OCI-LY3 (cell line): ENCODE results near the gene OPCML.

ENCODE experiments used
- H2AFZ ChIP-seq: fragments of 200-600, 300-600 bp; shearing (Covaris generic); 2 replicates; pipeline ENCODE4 v1.6.0; 2014; ENCODE audit warnings: antibody characterized with exemption, low read depth, low read length
- H3K27ac ChIP-seq: fragments of 200-600, 300-600 bp; sonication (generic); 2 replicates; pipeline ENCODE4 v1.5.1; 2014; ENCODE audit warnings: mild to moderate bottlenecking, low read length, moderate library complexity, mixed read lengths
- H3K27me3 ChIP-seq: fragments of 200-600, 300-600 bp; sonication (generic); 2 replicates; pipeline ENCODE4 v1.6.1; 2014; ENCODE audit warnings: low read depth, low read length, mixed read lengths
- H3K36me3 ChIP-seq: fragments of 200-600, 300-600 bp; sonication (generic); replicated peaks from 2 replicates; pipeline ENCODE3; 2014; ENCODE audit warnings: low read depth, low read length, mixed read lengths
- H3K4me1 ChIP-seq: fragments of 300-600, 200-600 bp; sonication (generic); 2 replicates; pipeline ENCODE4 v1.6.1; 2014; ENCODE audit warnings: low read length, mixed read lengths
- H3K4me2 ChIP-seq: fragments of 200-600, 300-600 bp; sonication (generic); 2 replicates; pipeline ENCODE4 v1.6.1; 2014; ENCODE audit warnings: low read length, mixed read lengths
- H3K4me3 ChIP-seq: fragments of 300-600, 200-600 bp; sonication (generic); 2 replicates; pipeline ENCODE4 v1.5.1; 2014; ENCODE audit warnings: antibody characterized with exemption, mild to moderate bottlenecking, low read length, moderate library complexity
- H3K79me2 ChIP-seq: fragments of 300-600, 200-600 bp; shearing (Covaris generic); 2 replicates; pipeline ENCODE4 v1.6.1; 2014; ENCODE audit warnings: mild to moderate bottlenecking, low read length, mixed read lengths
- H3K9ac ChIP-seq: fragments of 300-600, 200-600 bp; shearing (Covaris generic); 2 replicates; pipeline ENCODE4 v1.6.0; 2014; ENCODE audit warnings: mild to moderate bottlenecking, low read length, moderate library complexity
- H3K9me3 ChIP-seq: fragments of 200-600, 300-600 bp; shearing (Covaris generic); 2 replicates; pipeline ENCODE4 v1.6.1; 2014; ENCODE audit warnings: low read length, mixed read lengths; ENCODE audit not compliant: insufficient read depth
- H4K20me1 ChIP-seq: fragments of 200-600, 300-600 bp; sonication (generic); 2 replicates; pipeline ENCODE4 v1.6.1; 2016; ENCODE audit warnings: low read length, mixed read lengths; ENCODE audit not compliant: insufficient read depth
- CTCF ChIP-seq: fragments of 200-600, 300-600 bp; sonication (generic); IDR thresholded peaks from 2 replicates; pipeline ENCODE4 v1.5.1; 2014; ENCODE audit warnings: antibody characterized with exemption, low read length, low read depth
- EZH2phosphoT487 ChIP-seq: fragments of 200-600 bp; shearing (Covaris generic); IDR thresholded peaks from 2 replicates; pipeline ENCODE4 v1.6.1; 2018; ENCODE audit warnings: antibody characterized with exemption, mixed run types, low read depth

Gene OPCML

GRCh38 chr11:133386262-133386661 lies 146.0 kb downstream of the OPCML start:
- Histone ChIP-seq H3K4me3 (no peak overlapping the region), H3K4me1 (no peaks in the 10 kb centered on the region), H3K27ac (no peak overlapping the region), H3K36me3 (no peaks in the 10 kb centered on the region), H2AFZ (no peak overlapping the region), H3K9me3 (no peaks in the 10 kb centered on the region), H3K9ac (no peak overlapping the region), H4K20me1 (no peaks in the 10 kb centered on the region), H3K4me2 (no peak overlapping the region), H3K79me2 (no peaks in the 10 kb centered on the region), H3K27me3 (no peaks in the 10 kb centered on the region)
- TF ChIP-seq EZH2phosphoT487 (no peak), CTCF (no peak)

- no peak for TF ChIP-seq CTCF
- TF ChIP-seq EZH2phosphoT487: no peak
- Histone ChIP-seq H3K4me3 (no peak overlapping the region), H4K20me1 (no peaks in the 10 kb centered on the region), H3K36me3 (no peaks in the 10 kb centered on the region), H3K27me3 (no peaks in the 10 kb centered on the region), H3K27ac (no peak overlapping the region), H3K4me1 (no peaks in the 10 kb centered on the region), H3K9ac (no peak overlapping the region), H2AFZ (no peak overlapping the region), H3K4me2 (no peak overlapping the region), H3K79me2 (no peaks in the 10 kb centered on the region), H3K9me3 (no peaks in the 10 kb centered on the region)
These were observed 146.5 kb downstream of the OPCML start for GRCh38 chr11:133385781-133386180.

DNA sequence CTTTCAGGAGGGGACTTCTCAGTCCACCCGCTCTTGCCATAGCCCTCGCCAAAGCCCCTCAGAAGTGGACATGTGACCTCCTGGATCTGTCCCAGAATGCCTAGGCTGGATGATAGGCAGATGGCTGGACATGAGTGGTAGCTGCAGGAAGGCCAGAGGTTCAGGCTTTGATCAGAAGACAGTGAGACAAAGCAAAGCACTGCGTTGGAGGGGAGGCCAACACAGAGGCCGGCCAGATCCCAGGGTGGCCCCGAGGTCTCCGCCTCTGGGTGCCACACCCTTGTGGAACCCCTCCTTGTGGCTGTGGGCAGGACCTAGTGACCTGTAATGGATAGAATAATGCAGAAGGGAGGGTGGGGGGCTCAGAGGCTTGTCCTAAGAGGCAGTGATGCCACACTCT lies 147.6 kb downstream of the OPCML start:
- Histone ChIP-seq H3K4me1 (no peaks in the 10 kb centered on the region), H3K27ac (no peak overlapping the region), H3K9ac (no peak overlapping the region), H3K79me2 (no peaks in the 10 kb centered on the region), H3K4me3 (no peak overlapping the region), H4K20me1 (no peaks in the 10 kb centered on the region), H2AFZ (no peak overlapping the region), H3K36me3 (no peaks in the 10 kb centered on the region), H3K4me2 (no peak overlapping the region), H3K27me3 (no peaks in the 10 kb centered on the region), H3K9me3 (no peaks in the 10 kb centered on the region)
- TF ChIP-seq EZH2phosphoT487 (no peak), CTCF (no peak)

GRCh38 chr11:133383689-133384088 lies 148.6 kb downstream of the OPCML start:
- Histone ChIP-seq H3K4me1 (no peaks in the 10 kb centered on the region), H4K20me1 (no peaks in the 10 kb centered on the region), H3K79me2 (no peaks in the 10 kb centered on the region), H3K27me3 (no peaks in the 10 kb centered on the region), H2AFZ (no peak overlapping the region), H3K9ac (no peak overlapping the region), H3K27ac (no peak overlapping the region), H3K4me3 (no peak overlapping the region), H3K9me3 (no peaks in the 10 kb centered on the region), H3K36me3 (no peaks in the 10 kb centered on the region), H3K4me2 (no peak overlapping the region)
- TF ChIP-seq EZH2phosphoT487 (no peak), CTCF (no peak)
